HG03045 (cell line): Measurements from ENCODE around the gene NOP56.
A peak's percentile ranks its signal among the peaks of the same experiment; 100 is the strongest.

Source experiments
- ATAC-seq: cut with Tn5 transposase; IDR thresholded peaks from one replicate; pipeline ENCODE4 v1.9.1; 2021; ENCODE audit warnings: mild to moderate bottlenecking, moderate library complexity; ENCODE audit not compliant: unreplicated experiment

Gene NOP56, protein sequence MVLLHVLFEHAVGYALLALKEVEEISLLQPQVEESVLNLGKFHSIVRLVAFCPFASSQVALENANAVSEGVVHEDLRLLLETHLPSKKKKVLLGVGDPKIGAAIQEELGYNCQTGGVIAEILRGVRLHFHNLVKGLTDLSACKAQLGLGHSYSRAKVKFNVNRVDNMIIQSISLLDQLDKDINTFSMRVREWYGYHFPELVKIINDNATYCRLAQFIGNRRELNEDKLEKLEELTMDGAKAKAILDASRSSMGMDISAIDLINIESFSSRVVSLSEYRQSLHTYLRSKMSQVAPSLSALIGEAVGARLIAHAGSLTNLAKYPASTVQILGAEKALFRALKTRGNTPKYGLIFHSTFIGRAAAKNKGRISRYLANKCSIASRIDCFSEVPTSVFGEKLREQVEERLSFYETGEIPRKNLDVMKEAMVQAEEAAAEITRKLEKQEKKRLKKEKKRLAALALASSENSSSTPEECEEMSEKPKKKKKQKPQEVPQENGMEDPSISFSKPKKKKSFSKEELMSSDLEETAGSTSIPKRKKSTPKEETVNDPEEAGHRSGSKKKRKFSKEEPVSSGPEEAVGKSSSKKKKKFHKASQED

DNA sequence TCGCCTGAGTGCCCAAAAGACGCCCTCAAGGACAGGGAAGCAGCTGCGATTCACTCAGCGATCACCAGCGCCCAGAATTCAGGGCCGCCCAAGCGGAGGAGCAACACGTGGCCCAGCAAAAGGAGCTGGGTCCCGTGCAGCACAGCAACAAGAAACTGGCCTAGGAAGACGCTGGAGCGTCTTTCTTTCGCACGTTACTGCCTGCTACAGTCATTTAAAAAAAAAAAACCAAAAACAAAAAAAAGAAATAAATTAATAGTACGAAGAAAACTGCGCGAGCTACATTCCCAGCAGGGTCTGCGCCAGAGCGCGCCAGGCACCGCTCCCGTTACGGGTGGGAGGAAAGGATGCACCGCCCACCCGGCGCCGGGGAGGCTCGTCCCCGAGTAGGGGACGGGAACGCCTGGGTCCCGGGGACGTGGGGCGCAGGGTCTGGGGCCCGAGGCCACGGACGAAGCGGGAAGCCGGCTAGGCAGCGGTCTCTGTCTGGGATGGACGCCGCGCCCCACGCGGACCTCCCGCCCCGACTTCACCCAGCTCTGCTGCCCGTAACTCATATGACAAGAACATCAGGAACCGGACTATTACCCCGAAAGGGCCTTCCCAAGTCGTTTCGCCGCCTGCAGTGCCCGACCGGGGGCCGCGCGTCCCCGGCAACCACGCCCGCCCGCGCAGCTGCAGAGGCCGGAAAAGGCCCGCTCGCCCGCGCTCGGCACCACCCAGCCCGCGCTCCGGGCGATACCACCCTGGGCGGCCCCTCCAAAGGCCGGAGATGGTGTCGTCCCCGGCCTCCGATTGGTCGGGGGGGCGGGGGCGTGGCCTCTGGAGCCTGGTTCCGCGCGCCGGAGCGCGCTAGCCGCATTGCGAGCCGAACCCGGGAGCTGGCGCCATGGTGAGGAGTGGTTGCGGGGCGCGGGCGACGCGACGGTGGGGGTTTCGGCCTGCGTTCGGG, at the start of gene NOP56:
Gene NOP56, plus strand, starts transcription at position 861 of the 952 bp plus-strand sequence. Its CDS starts 29 bp downstream, at position 890.
- peak; percentile 88 for ATAC-seq

GRCh38 chr20:2602746-2603145, 49.7 kb upstream of the NOP56 start:
- no peak for ATAC-seq

DNA sequence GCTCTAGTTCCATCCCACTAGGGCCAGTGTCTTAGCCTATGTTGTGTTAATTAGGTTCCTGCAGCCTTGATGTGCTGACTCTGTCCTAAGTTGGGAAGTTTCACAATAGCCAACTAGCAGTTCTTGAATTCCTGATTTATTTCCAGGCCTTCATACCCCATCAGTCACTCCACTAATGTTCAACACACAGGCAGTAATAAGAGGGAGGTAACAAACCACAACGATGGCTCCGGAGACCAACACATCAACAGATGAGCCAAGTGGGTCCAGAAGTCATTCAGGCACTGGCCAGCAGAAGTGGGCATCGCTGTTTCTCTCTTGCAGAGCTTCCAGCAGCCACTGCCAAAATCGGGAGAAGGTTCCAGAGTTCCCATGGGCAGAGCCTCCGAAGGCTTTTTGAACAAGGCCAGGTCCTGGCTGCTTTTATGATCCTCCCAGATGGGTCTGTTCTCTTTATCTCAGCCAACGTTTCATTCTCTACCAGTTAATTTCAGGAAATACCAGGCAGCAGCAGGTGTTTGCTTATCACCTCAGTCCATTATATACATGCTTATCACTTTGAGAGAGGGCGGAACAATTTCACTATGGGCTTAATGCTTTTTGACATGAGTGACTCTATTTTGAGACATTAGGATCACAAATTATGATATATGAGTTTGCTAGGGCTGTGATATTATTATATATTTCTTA, 48.5 kb upstream of the NOP56 start:
- ATAC-seq = no peak

DNA sequence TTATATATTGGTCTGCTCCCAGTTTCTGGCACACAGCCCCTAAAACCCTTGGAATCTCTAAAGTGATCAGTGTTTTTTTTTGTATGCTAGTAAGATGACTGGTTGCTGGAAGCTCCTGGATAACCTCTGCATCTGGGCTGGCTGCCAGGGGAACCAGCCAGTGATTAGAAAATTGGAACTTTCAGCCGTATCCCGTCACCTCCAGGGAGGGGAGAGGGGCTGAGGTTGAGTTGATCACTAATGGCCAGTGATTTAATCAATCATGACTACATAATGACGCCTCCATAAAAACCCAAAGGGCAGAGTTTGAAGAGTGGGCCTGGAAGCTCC, 48.0 kb upstream of the NOP56 start:
- no peak for ATAC-seq

GRCh38 chr20:2606507-2607006, 45.9 kb upstream of the NOP56 start:
- no peak for ATAC-seq

- ATAC-seq = no peak
These were observed 42.1 kb upstream of the NOP56 start for GRCh38 chr20:2610326-2610725.

- ATAC-seq = no peak
These were observed 41.3 kb upstream of the NOP56 start for GRCh38 chr20:2610941-2611720.

DNA sequence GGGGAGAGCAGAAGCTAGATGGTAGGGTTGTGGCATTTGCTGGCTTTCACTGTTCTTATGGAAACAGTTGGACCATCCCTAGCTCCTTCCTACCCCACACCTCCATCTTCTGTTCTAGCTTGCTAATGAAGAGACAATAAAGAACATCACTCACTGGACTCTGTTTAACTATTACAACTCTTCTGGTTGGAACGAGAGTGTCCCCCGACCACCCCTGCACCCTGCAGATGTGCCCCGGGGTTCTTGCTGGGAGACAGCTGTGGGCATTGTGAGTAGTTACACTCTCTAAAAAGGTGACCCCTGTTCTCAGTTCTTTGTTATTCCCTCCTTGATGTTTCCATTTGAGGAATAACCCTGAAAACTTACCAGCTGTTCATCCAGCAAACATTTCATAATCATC, 40.4 kb upstream of the NOP56 start:
- no peak for ATAC-seq

- no peak for ATAC-seq
These were observed 35.8 kb upstream of the NOP56 start for GRCh38 chr20:2616634-2617033.

- ATAC-seq = no peak
These were observed 35.2 kb upstream of the NOP56 start for GRCh38 chr20:2617099-2617714.

GRCh38 chr20:2618815-2619214, 33.6 kb upstream of the NOP56 start:
- ATAC-seq = no peak

GRCh38 chr20:2619337-2619736, 33.1 kb upstream of the NOP56 start:
- no peak for ATAC-seq

DNA sequence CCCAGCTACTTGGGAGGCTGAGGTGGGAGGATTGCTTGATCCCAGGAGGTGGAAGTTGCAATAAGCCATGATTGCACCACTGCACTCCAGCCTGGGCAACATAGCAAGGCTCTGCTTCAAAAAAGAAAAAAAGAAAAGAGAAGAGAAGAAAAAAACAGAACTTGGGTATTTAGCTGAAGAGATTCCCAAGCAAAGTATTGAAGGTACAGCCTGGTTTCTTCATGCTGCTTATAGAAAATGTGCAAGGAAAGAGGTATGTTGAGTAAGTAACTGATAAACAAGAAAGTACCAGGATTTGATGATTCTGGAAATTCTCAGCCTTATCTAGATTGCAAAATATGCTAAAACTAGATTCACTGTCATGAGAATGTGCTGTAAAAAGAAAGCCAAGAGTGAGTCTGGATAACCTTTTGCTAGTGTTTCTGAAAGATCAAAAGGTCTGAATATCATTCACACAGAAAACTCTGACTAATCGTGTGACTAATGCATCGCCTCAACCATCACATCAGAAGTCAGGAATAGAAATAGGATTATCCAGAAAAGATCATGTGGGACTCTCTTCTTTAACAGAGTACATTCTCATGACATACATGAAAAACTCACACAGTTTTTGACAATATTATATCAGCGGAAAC, 32.4 kb upstream of the NOP56 start:
- ATAC-seq = no peak

- ATAC-seq = no peak
These were observed 28.2 kb upstream of the NOP56 start for GRCh38 chr20:2624190-2624589.

- no peak for ATAC-seq
These were observed 27.4 kb upstream of the NOP56 start for GRCh38 chr20:2625062-2625461.

DNA sequence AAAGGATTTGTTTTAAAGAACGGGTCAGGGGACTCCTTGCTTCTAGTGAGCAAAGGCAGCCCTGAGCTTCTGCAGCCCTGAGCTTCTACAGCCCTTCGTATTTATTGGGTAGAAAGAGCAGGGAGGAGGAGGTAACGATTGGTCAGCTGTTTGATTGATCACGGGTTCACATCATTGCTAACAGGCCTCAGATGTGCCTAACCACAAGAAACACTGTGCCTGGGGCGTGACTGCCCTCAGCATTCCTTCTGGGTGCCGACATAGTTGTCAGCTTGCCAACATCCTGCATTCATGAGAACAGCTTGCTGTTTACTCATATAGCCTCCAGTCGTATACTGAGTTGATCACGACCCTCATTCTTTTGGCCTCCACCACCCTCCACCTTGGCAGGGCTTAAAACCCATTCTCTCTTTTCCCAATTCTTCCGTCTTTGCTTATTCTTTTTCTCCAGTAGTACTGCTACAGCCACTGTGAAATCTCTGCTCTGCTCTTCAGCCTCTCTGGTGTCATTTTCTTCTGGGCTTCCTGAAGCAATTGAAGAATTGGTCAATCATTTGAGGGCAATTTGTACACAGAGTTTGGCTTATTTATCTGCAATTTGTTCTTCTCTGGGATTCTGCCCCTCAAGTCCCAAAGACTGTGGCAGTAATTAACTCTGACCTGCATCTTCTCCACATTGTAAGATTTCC, 25.4 kb upstream of the NOP56 start:
- no peak for ATAC-seq

DNA sequence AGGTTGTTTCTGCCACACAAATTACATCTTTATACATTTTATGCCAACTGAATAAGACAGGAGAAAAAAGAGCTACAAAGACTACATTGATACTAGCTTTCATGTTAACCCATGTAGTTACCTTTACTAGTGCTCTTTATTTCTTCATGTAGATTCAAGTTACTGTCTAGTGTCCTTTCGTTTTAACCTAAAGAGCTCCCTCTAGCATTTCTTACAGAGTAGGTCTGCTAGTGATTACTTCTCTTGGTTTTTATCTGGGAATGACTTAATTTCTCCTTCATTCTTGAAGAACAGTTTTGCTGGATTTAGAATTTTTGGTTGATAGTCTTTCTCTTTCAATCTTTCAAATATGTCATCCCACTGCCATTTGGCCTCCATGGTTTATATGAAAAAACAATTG, 21.2 kb upstream of the NOP56 start:
- ATAC-seq = no peak

DNA sequence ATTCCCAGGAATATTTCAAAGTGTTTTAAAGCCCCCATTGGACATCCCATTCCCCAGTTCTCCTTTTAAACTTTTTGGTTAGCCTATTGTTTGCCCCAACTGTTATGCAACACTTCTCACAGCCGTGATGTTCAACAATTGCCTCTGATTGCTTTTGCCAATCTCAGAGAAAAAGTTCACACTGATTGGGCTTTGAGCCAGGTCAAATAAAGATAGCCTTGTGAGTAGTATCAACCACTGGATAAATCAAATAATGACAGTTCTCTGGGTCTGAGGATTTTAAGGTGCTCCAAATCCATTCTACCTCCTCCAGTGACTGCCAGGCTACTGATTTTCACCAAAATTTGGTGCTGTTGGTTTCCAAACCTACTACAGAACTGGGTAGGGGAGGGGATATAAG, 19.1 kb upstream of the NOP56 start:
- ATAC-seq = no peak

DNA sequence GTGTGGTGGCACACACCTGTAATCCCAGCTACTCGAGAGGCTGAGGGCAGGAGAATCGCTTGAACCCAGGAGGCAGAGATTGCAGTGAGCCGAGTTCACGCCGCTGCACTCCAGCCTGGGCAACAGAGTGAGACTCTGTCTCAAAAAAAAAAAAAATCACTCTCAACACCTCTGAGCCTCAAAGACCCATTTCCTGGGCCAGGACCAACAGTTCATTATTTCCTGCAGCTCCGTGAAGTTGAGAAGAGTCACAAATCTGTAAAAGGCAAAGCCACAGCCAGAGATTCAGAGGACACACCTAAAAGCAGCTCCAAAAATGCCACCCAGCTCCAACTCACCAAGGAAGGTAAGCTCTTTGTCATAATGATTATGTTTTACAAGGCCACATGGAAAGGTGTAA, 15.2 kb upstream of the NOP56 start:
- no peak for ATAC-seq
